ENCODE measurements around the gene MFAP4. TPM values are rescaled to one million over a fixed set of nuclear protein-coding genes. Genes with fewer than 3 reads are reported as not detected.
A peak's percentile ranks its signal among the peaks of the same experiment; 100 is the strongest.

MFAP4 gene
- total and polyA plus RNA-seq, 3 donors from 2014 or later, result 24.0 to 108 (median 55.7) TPM

DNA sequence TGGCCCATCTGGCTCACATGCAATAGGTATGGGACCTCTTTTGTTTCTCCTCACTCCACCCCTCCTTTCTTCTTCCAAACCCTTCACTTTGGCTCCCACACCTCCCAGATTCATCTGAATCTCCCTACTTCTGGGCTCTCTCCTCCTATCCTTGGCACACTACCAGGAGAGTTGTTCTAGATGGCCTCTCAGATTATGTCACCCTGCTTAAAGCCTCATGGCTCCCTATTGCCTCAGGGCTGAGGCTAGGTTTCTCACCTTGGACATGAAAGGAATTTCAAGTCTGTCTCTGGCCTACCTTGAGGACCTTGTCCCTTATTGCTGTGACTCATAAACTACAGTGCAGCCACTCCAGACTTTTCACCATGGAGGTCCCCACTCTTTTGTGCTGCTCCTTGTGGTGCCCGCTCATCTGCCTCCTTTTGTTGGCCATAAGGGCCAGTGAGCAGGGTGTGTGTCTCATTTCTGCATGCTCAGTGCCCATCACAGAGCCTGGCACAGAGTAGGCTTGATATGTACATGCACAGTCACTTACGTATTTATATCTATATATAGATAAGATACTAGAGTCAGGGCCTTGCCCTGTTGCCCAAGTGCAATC is 1.0 kb upstream of the MFAP4 start:
- Histone ChIP-seq H3K27me3 (no peaks in the 10 kb centered on the region), H3K9me3 (no peaks in the 10 kb centered on the region), H3K4me1 (peaks cover 66% of the 10 kb centered on the region), H3K27ac (peak overlapping the region; percentile 61 to 87), H3K36me3 (ENCODE audit: low read depth, missing control alignments) (no peaks in the 10 kb centered on the region), H3K4me3 (no peak overlapping the region)
- 81 to 86% methylated on average over 2 of the region's 2 CpGs for WGBS, 2 donors
- intact Hi-C loops (cut with DNase I; ENCODE audit: low total_unique reads), result no loop called here
- no peak for TF ChIP-seq POLR2A (IDR thresholded peaks at IDR 0.05)
- TF ChIP-seq, protein P1, sequence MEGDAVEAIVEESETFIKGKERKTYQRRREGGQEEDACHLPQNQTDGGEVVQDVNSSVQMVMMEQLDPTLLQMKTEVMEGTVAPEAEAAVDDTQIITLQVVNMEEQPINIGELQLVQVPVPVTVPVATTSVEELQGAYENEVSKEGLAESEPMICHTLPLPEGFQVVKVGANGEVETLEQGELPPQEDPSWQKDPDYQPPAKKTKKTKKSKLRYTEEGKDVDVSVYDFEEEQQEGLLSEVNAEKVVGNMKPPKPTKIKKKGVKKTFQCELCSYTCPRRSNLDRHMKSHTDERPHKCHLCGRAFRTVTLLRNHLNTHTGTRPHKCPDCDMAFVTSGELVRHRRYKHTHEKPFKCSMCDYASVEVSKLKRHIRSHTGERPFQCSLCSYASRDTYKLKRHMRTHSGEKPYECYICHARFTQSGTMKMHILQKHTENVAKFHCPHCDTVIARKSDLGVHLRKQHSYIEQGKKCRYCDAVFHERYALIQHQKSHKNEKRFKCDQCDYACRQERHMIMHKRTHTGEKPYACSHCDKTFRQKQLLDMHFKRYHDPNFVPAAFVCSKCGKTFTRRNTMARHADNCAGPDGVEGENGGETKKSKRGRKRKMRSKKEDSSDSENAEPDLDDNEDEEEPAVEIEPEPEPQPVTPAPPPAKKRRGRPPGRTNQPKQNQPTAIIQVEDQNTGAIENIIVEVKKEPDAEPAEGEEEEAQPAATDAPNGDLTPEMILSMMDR (IDR thresholded peaks at IDR 0.05), result no peak
- no peak for DNase-seq

DNA sequence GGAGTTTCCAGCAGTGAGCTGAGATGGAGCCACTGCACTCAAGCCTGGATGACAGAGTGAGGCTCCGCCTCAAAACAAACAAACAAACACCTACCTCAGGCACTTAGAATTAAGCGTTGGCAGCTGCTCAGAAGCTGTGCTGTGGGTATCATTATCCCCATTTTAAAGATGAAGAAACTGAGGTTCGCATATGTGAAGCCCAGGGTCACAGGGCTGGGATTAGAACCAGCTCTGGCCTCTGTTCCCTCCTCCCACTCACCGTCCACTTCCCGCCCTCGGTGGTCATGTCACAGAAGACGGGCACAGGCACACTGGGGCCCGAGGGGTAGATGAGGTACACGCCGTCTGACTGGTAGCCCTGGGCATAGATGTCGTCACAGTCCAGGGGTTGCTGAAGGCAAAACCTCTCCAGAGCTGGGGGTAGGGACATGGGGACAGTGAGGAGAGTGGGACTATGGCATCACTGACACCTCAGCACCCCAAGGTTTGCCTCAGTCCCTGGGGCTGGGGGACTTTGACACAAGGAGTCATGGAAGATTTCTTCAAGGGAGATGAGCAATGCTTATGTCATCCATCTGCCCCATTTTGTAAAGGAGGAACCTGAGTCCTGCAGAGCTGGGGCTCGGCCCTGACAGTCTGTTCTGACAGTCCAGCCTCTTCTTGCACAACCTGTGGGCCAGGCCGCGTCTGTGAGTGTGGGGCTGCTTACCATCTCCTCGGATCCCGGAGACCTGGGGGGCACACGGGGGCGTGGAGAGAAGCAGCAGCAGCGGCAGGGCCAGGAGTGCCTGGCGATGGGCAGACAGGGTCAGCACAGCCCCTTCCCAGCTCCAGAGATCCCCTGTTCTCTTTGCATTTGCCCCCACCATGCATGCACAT is 700 bp downstream of the MFAP4 start:
- Histone ChIP-seq H3K4me3 (no peak overlapping the region), H3K27ac (peak overlapping the region; percentile 79 to 87), H3K36me3 (ENCODE audit: low read depth, missing control alignments) (no peaks in the 10 kb centered on the region), H3K9me3 (no peaks in the 10 kb centered on the region), H3K4me1 (peaks cover 64% of the 10 kb centered on the region), H3K27me3 (no peaks in the 10 kb centered on the region)
- DNase-seq, result peak; percentile 51
- no peak for TF ChIP-seq POLR2A (IDR thresholded peaks at IDR 0.05)
- TF ChIP-seq, protein P1 (IDR thresholded peaks at IDR 0.05), result no peak
- intact Hi-C loops (cut with DNase I; ENCODE audit: low total_unique reads), result no loop called here
- WGBS, 2 donors, result 57 to 73% methylated on average over 15 to 20 of the region's 20 CpGs

DNA sequence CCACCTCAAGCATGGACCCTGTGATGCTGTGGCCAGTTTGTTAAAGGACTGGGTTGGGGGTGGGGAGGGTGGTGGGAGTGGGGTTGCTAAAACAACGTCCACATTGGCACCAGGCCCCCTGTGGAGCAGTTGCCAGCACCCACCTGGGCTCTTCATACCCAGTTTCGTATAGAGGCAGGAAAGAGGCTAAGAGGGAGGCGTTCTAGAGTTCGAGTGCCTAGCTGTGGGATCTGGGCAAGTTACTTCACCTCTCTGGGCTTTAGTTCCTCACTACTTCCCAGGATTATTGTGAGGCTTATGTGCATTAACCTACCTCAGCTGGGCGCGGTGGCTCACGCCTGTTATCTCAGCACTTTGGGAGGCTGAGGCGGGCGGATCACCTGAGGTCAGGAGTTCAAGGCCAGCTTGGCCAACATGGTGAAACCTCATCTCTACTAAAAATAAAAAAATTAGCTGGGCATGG is 1.4 kb downstream of the MFAP4 start:
- WGBS, 2 donors, result 88 to 89% methylated on average over 8 to 9 of the region's 9 CpGs
- H3K36me3 ChIP-seq (ENCODE audit: low read depth, missing control alignments), result no peaks in the 10 kb centered on the region
- intact Hi-C loops (cut with DNase I; ENCODE audit: low total_unique reads), result no loop called here
- H3K4me1 ChIP-seq, result peaks cover 62% of the 10 kb centered on the region
- TF ChIP-seq, protein P1 (IDR thresholded peaks at IDR 0.05), result no peak
- TF ChIP-seq POLR2A (IDR thresholded peaks at IDR 0.05), result no peak
- H3K27ac ChIP-seq, result peak overlapping the region; percentile 79 to 87
- H3K9me3 ChIP-seq, result no peaks in the 10 kb centered on the region
- no peaks in the 10 kb centered on the region for H3K27me3 ChIP-seq
- DNase-seq, result no peak
- H3K4me3 ChIP-seq, result no peak overlapping the region

DNA sequence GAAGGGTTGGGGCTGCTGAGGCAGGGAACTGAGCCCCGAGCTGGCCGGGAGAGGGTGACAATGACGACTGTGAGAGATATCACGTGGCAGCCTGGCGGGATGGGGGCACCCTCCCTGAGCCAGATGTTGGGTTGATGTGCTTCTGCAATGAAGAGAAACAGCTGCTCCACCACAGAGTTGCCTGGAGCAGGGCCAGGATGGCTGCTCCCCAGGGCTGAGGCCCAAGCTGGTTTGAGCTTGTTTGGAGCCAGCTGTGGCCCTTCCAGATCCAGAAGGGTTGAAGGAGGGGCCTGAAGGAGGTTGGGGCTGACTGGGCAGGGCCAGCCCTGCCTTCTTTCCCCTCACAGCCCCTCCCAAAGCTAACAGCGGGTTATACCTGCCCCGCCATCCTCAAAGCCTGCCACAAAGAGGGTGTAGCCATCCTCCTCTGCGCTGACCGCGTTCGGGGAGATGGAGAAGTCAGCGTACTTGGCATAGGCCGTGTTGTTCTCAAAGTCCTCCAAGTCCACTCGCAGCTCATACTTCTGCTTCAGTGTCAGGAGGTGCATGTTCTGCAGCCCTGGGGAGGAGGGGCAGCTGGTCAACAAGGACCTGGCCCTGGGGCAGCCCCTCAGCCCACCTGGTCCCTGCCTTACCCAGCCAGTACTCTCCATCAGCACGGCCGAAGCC is 2.1 kb downstream of the MFAP4 start:
- WGBS, 2 donors, result 51 to 54% methylated on average over 5 to 16 of the region's 16 CpGs
- DNase-seq, result peak; percentile 67
- H3K4me3 ChIP-seq, result no peak overlapping the region
- no peaks in the 10 kb centered on the region for H3K9me3 ChIP-seq
- peaks cover 55% of the 10 kb centered on the region for H3K4me1 ChIP-seq
- H3K36me3 ChIP-seq (ENCODE audit: low read depth, missing control alignments), result no peaks in the 10 kb centered on the region
- TF ChIP-seq, protein P1 (IDR thresholded peaks at IDR 0.05), result no peak
- TF ChIP-seq POLR2A (IDR thresholded peaks at IDR 0.05), result no peak
- H3K27me3 ChIP-seq, result no peaks in the 10 kb centered on the region
- H3K27ac ChIP-seq, result peak overlapping the region; percentile 79 to 87
- intact Hi-C loops (cut with DNase I; ENCODE audit: low total_unique reads), result no loop called here
